Motor neuron (in vitro differentiated cells): Measurements from ENCODE around the gene FSD1. TPM values are rescaled to one million over a fixed set of nuclear protein-coding genes. Genes with fewer than 3 reads are reported as not detected.
A peak's percentile ranks its signal among the peaks of the same experiment; 100 is the strongest.
"Not testable (repeated sequence)": the region's sequence is repeated elsewhere in the genome, so short reads cannot be mapped to it uniquely, and the experiment has no call there.

Source experiments
- ATAC-seq, 8 experiments: fragments of 200-7000 bp; cut with Tn5 transposase; replicated peaks in 6 of 8; 2 replicates each; pipeline ENCODE4 v1.8.0; 2021; ENCODE audit warnings: mild to moderate bottlenecking in 8 of 8, moderate library complexity in 8 of 8
- H3K27ac ChIP-seq, 2 donors: fragments of 250-450 bp; sonication (Bioruptor Pico); 2 replicates each; pipeline ENCODE4 v1.9.0; 2021; ENCODE audit warnings: antibody characterized with exemption in 2 of 2, mild to moderate bottlenecking in 2 of 2, moderate library complexity in 1 of 2
- H3K4me1 ChIP-seq, 2 donors: fragments of 250-450 bp; sonication (Bioruptor Pico); replicated peaks in 1 of 2; 2 replicates each; pipeline ENCODE4 v1.6.1; 2021; ENCODE audit warnings: antibody characterized with exemption in 2 of 2, mild to moderate bottlenecking in 2 of 2, moderate library complexity in 1 of 2
- H3K4me3 ChIP-seq, 5 donors: fragments of 250-450 bp; sonication (Bioruptor Pico); 2 replicates each; pipeline ENCODE4 v1.9.0; 2021; ENCODE audit warnings: antibody characterized with exemption in 5 of 5, mild to moderate bottlenecking in 5 of 5, moderate library complexity in 4 of 5
- WGBS, 10 experiments: fragments of 450-650 bp; shearing (Covaris generic); methylation state at CpG; one replicate each; pipeline ENCODE4 v1.0.0; 2022; 5-methylcytosine and 5-hydroxymethylcytosine counted together
- in situ Hi-C, 9 experiments: fragments of 400-800 bp; cut with MboI; loops; one replicate each; pipeline ENCODE4 v1.15.0; 2021; ENCODE audit warnings: low sequenced_read_pairs in 9 of 9, low pct_unique_long_range_greater_than_20kb in 2 of 9; ENCODE audit not compliant: unreplicated experiment in 9 of 9
- total RNA-seq, 8 experiments: library from RNA; unstranded; fragments of 300-600 nt; gene quantifications; 2 replicates each; pipeline versions ENCODE4 v1.2.3 to v1.2.4, GENCODE V29; 2022

Gene FSD1
- total RNA-seq, 8 experiments from 2014 or later: 5.0 to 43.4 (median 37.2) TPM; not detected in 1

- in situ Hi-C loops: no loop called here
- Histone ChIP-seq H3K4me1 (peaks cover 5 to 17% of the 10 kb centered on the region in 2 donors), H3K4me3 (peak overlapping the region; percentile 29 to 46 (median 45)), H3K27ac (peak overlapping the region in 1 of 2 donors; percentile 40)
- 0 to 35% (median 0%) methylated on average over 1 to 4 of the region's 30 CpGs; no CpG with 5 or more reads in 7 of the 10 experiments for WGBS, 10 experiments
- ATAC-seq: peak; percentile 25 to 56 (median 48)
Measured at GRCh38 chr19:4327252-4327876, 23.0 kb downstream of the FSD1 start.

GRCh38 chr19:4327877-4328242 lies 23.5 kb downstream of the FSD1 start:
- in situ Hi-C loops: no loop called here
- H3K4me3 ChIP-seq: peak overlapping the region; percentile 29 to 46 (median 45)
- ATAC-seq: peak; percentile 2 to 40 (median 26)
- no peak overlapping the region for H3K27ac ChIP-seq
- H3K4me1 ChIP-seq: peaks cover 5 to 17% of the 10 kb centered on the region in 2 donors
- WGBS, 10 experiments: no CpG with 5 or more reads among the region's 13 CpGs

GRCh38 chr19:4328243-4328990 lies 24.0 kb downstream of the FSD1 start:
- 0 to 8% (median 0%) methylated on average over 1 to 2 of the region's 49 CpGs; no CpG with 5 or more reads in 7 of the 10 experiments for WGBS, 10 experiments
- Histone ChIP-seq H3K27ac (peak overlapping the region; percentile 80 to 83), H3K4me1 (peaks cover 5 to 17% of the 10 kb centered on the region in 2 donors), H3K4me3 (peak overlapping the region; percentile 54 to 71 (median 59))
- in situ Hi-C loops: no loop called here
- ATAC-seq: peak; percentile 83 to 89 (median 86)

- peak overlapping the region; percentile 54 to 71 (median 59) for H3K4me3 ChIP-seq
- H3K4me1 ChIP-seq: peaks cover 5 to 17% of the 10 kb centered on the region in 2 donors
- H3K27ac ChIP-seq: peak overlapping the region; percentile 80 to 83
- ATAC-seq, in situ Hi-C loops: not testable (repeated sequence)
- 0 to 40% (median 9%) methylated on average over 1 to 15 of the region's 35 CpGs; no CpG with 5 or more reads in 5 of the 10 experiments for WGBS, 10 experiments
Measured at GRCh38 chr19:4328991-4329681, 24.7 kb downstream of the FSD1 start.

- WGBS, 10 experiments: 90 to 97% (median 90%) methylated on average over 2 to 14 of the region's 19 CpGs; no CpG with 5 or more reads in 7 of the 10 experiments
- in situ Hi-C loops: no loop called here
Measured at GRCh38 chr19:4329858-4330257, 25.5 kb downstream of the FSD1 start.

GRCh38 chr19:4334929-4335570 lies 30.7 kb downstream of the FSD1 start:
- Histone ChIP-seq H3K4me3 (no peak overlapping the region), H3K4me1 (peaks cover 0 to 13% of the 10 kb centered on the region in 2 donors), H3K27ac (no peak overlapping the region)
- no peak for ATAC-seq
- WGBS, 10 experiments: 71 to 100% (median 90%) methylated on average over 2 to 6 of the region's 7 CpGs; no CpG with 5 or more reads in 3 of the 10 experiments
- in situ Hi-C loops: no loop called here

More at GRCh38 chr19:4329858-4330257, 25.5 kb downstream of the FSD1 start:
- H3K27ac ChIP-seq: no peak overlapping the region
- ATAC-seq: no peak
- no peak overlapping the region for H3K4me3 ChIP-seq
- peaks cover 5 to 17% of the 10 kb centered on the region in 2 donors for H3K4me1 ChIP-seq

- no peak for ATAC-seq
- H3K4me3 ChIP-seq: peak overlapping the region in 3 of 5 donors; percentile 2 to 13 (median 10)
Measured at GRCh38 chr19:4337906-4338440, 33.6 kb downstream of the FSD1 start.

GRCh38 chr19:4338441-4339355 lies 34.3 kb downstream of the FSD1 start, which contains the start of gene STAP2:
Gene STAP2, minus strand, starts transcription at chr19:4338827. Its CDS starts 74 bp downstream, at chr19:4338753.
- peak within 1 kb of the TSS; percentile 43 to 68 for H3K27ac ChIP-seq
- ATAC-seq: no peak
- in situ Hi-C loops: no loop called here
- H3K4me1 ChIP-seq: peaks cover 3 to 15% of the 10 kb centered on the region in 2 donors
- peak within 1 kb of the TSS in 3 of 5 donors; percentile 2 to 13 (median 10) for H3K4me3 ChIP-seq
- WGBS, 10 experiments: 67 to 100% (median 83%) methylated on average over 1 to 9 of the region's 27 CpGs; no CpG with 5 or more reads in 1 of the 10 experiments

More at GRCh38 chr19:4337906-4338440, 33.6 kb downstream of the FSD1 start:
- peak overlapping the region; percentile 43 to 68 for H3K27ac ChIP-seq
- peaks cover 3 to 15% of the 10 kb centered on the region in 2 donors for H3K4me1 ChIP-seq
- WGBS, 10 experiments: 12 to 30% (median 22%) methylated on average over 2 to 7 of the region's 14 CpGs; no CpG with 5 or more reads in 5 of the 10 experiments
- in situ Hi-C loops: no loop called here

GRCh38 chr19:4342314-4342614 lies 37.9 kb downstream of the FSD1 start:
- in situ Hi-C loops: no loop called here
- ATAC-seq: peak in 5 of 8 experiments; percentile 0 to 3 (median 1)
- Histone ChIP-seq H3K27ac (peak overlapping the region; percentile 92 to 93), H3K4me1 (peaks cover 7 to 20% of the 10 kb centered on the region in 2 donors), H3K4me3 (peak overlapping the region; percentile 58 to 96 (median 77))
- 0 to 17% (median 8%) methylated on average over 1 to 10 of the region's 10 CpGs; no CpG with 5 or more reads in 4 of the 10 experiments for WGBS, 10 experiments

GRCh38 chr19:4342615-4343369 lies 38.4 kb downstream of the FSD1 start:
- Histone ChIP-seq H3K27ac (peak overlapping the region; percentile 92 to 93), H3K4me3 (peak overlapping the region; percentile 85 to 96 (median 93)), H3K4me1 (peaks cover 7 to 16% of the 10 kb centered on the region in 2 donors)
- in situ Hi-C loops: no loop called here
- WGBS, 10 experiments: 0 to 3% (median 0%) methylated on average over 3 to 8 of the region's 39 CpGs; no CpG with 5 or more reads in 2 of the 10 experiments
- ATAC-seq: peak; percentile 82 to 91 (median 89)
